ES-I3 (cell line): ENCODE results near the gene TATDN2.
"Not testable (repeated sequence)": the region's sequence is repeated elsewhere in the genome, so short reads cannot be mapped to it uniquely, and the experiment has no call there.

Experiments used
- H3K36me3 ChIP-seq: 2 replicates; pipeline ENCODE4 v1.6.1; 2013; ENCODE audit warnings: mild to moderate bottlenecking, low read length, control low read depth, moderate library complexity; ENCODE audit not compliant: insufficient read depth
- H3K4me1 ChIP-seq: 2 replicates; pipeline ENCODE4 v1.6.1; 2013; ENCODE audit warnings: mild to moderate bottlenecking, control low read depth, low read length; ENCODE audit not compliant: insufficient read depth
- H3K9ac ChIP-seq: 2 replicates; pipeline ENCODE4 v1.6.1; 2013; ENCODE audit warnings: low read depth, mild to moderate bottlenecking, low read length, moderate library complexity
- H3K9me3 ChIP-seq: 2 replicates; pipeline ENCODE4 v1.6.1; 2013; ENCODE audit warnings: mild to moderate bottlenecking, low read length, moderate library complexity; ENCODE audit not compliant: control insufficient read depth, insufficient read depth

TATDN2 gene

GRCh38 chr3:10286133-10286524, 37.9 kb downstream of the TATDN2 start:
- Histone ChIP-seq H3K4me1 (peaks cover 19% of the 10 kb centered on the region), H3K9ac (no peak overlapping the region), H3K36me3 (peaks cover 6% of the 10 kb centered on the region), H3K9me3 (no peaks in the 10 kb centered on the region)

- peaks cover 19% of the 10 kb centered on the region for H3K4me1 ChIP-seq
- H3K9ac ChIP-seq = no peak overlapping the region
- H3K9me3 ChIP-seq = no peaks in the 10 kb centered on the region
- peaks cover 3% of the 10 kb centered on the region for H3K36me3 ChIP-seq
Measured at GRCh38 chr3:10286596-10287295, 38.5 kb downstream of the TATDN2 start.

GRCh38 chr3:10287936-10288574, 39.8 kb downstream of the TATDN2 start:
- Histone ChIP-seq H3K36me3 (no peaks in the 10 kb centered on the region; the same call in 1 of the 2 replicates), H3K9me3 (no peaks in the 10 kb centered on the region), H3K4me1 (peaks cover 19% of the 10 kb centered on the region), H3K9ac (no peak overlapping the region)

GRCh38 chr3:10288575-10288960, 40.3 kb downstream of the TATDN2 start:
- Histone ChIP-seq H3K9ac (no peak overlapping the region), H3K9me3 (no peaks in the 10 kb centered on the region), H3K4me1 (peaks cover 19% of the 10 kb centered on the region), H3K36me3 (no peaks in the 10 kb centered on the region; the same call in 1 of the 2 replicates)

- Histone ChIP-seq H3K4me1 (peaks cover 19% of the 10 kb centered on the region), H3K36me3 (no peaks in the 10 kb centered on the region), H3K9ac (no peak overlapping the region), H3K9me3 (no peaks in the 10 kb centered on the region)
Measured at GRCh38 chr3:10289077-10289476, 40.8 kb downstream of the TATDN2 start.

GRCh38 chr3:10289787-10290355, 41.6 kb downstream of the TATDN2 start:
- Histone ChIP-seq H3K4me1 (peaks cover 19% of the 10 kb centered on the region), H3K9ac (no peak overlapping the region), H3K9me3 (no peaks in the 10 kb centered on the region), H3K36me3 (no peaks in the 10 kb centered on the region)

- Histone ChIP-seq H3K4me1 (peaks cover 19% of the 10 kb centered on the region), H3K9me3 (no peaks in the 10 kb centered on the region), H3K36me3 (no peaks in the 10 kb centered on the region), H3K9ac (no peak overlapping the region)
Measured at GRCh38 chr3:10290481-10291176, 42.4 kb downstream of the TATDN2 start.

GRCh38 chr3:10291641-10292040, 43.4 kb downstream of the TATDN2 start:
- Histone ChIP-seq H3K9ac (no peak overlapping the region), H3K4me1 (peaks cover 12% of the 10 kb centered on the region), H3K9me3 (no peaks in the 10 kb centered on the region), H3K36me3 (no peaks in the 10 kb centered on the region)

- no peaks in the 10 kb centered on the region for H3K9me3 ChIP-seq
- no peak within 1 kb of the TSS for H3K9ac ChIP-seq
- H3K36me3 ChIP-seq = no peaks in the 10 kb centered on the region
- peaks cover 3% of the 10 kb centered on the region; the same call in 1 of the 2 replicates for H3K4me1 ChIP-seq
Measured at GRCh38 chr3:10292505-10293419, 44.5 kb downstream of the TATDN2 start, which contains the start of gene GHRL. Gene GHRL (minus strand): TSS chr3:10292947. CDS start chr3:10290180, 2,767 bp downstream.

GRCh38 chr3:10294030-10294586, 45.8 kb downstream of the TATDN2 start:
- H3K4me1 ChIP-seq = peaks cover 3% of the 10 kb centered on the region; the same call in 1 of the 2 replicates
- H3K9me3 ChIP-seq = no peaks in the 10 kb centered on the region
- H3K9ac ChIP-seq = no peak overlapping the region
- no peaks in the 10 kb centered on the region for H3K36me3 ChIP-seq

- H3K9me3 ChIP-seq, H3K9ac ChIP-seq, H3K4me1 ChIP-seq: not testable (repeated sequence)
- H3K36me3 ChIP-seq = peaks cover 20% of the 10 kb centered on the region
Measured at GRCh38 chr3:10298064-10298463, 49.8 kb downstream of the TATDN2 start.

GRCh38 chr3:10299175-10299574, 50.9 kb downstream of the TATDN2 start:
- no peaks in the 10 kb centered on the region for H3K4me1 ChIP-seq
- H3K36me3 ChIP-seq = peaks cover 30% of the 10 kb centered on the region
- H3K9me3 ChIP-seq = no peaks in the 10 kb centered on the region
- H3K9ac ChIP-seq = no peak overlapping the region

- Histone ChIP-seq H3K9ac (no peak overlapping the region), H3K4me1 (no peaks in the 10 kb centered on the region), H3K36me3 (peaks cover 35% of the 10 kb centered on the region), H3K9me3 (no peaks in the 10 kb centered on the region)
Measured at GRCh38 chr3:10299679-10300078, 51.4 kb downstream of the TATDN2 start.
